Esophagus muscularis mucosa (tissue), 4 donors: ENCODE data around the gene CD274. TPM values are rescaled to one million over a fixed set of nuclear protein-coding genes. Genes with fewer than 3 reads are reported as not detected.

Experiments
- DNase-seq: peaks from one replicate; pipeline ENCODE4 v3.0.0-alpha.2; 2017; ENCODE audit errors: extremely low spot score
- H3K27ac ChIP-seq, 4 donors: fragments of 200-600 bp; sonication (generic); replicated peaks in 1 of 4; 1 replicate in 3 of 4; 2 replicates in 1 of 4; pipeline ENCODE4 v1.5.1; 2016 to 2019; ENCODE audit warnings: mild to moderate bottlenecking in 1 of 4
- H3K27me3 ChIP-seq, 4 donors: fragments of 200-600 bp; sonication (generic); one replicate each; pipeline versions ENCODE4 v1.5.1 to v1.6.0; 2016 to 2019
- H3K36me3 ChIP-seq, 4 donors: fragments of 200-600 bp; sonication (generic); one replicate each; pipeline ENCODE4 v1.5.1; 2016 to 2019
- H3K4me1 ChIP-seq, 4 donors: fragments of 200-600 bp; sonication (generic); one replicate each; pipeline ENCODE4 v1.5.1; 2016 to 2019
- H3K4me3 ChIP-seq, 4 donors: fragments of 200-600 bp; sonication (generic); 1 replicate in 2 of 4; 2 replicates in 2 of 4; pipeline ENCODE4 v1.5.1; 2016 to 2019; ENCODE audit warnings: mild to moderate bottlenecking in 4 of 4, moderate library complexity in 1 of 4
- H3K9me3 ChIP-seq, 4 donors: fragments of 200-600 bp; sonication (generic); 1 replicate in 3 of 4; 2 replicates in 1 of 4; pipeline ENCODE4 v1.5.1; 2016 to 2019
- EP300 ChIP-seq: sonication (generic); formaldehyde crosslinking; IDR thresholded peaks from one replicate; pipeline ENCODE4 v1.6.1; 2017; ENCODE audit warnings: antibody characterized with exemption
- POLR2A ChIP-seq: fragments of 450-650 bp; IDR thresholded peaks from one replicate; pipeline ENCODE4 v1.6.1; 2017; ENCODE audit warnings: antibody characterized with exemption, moderate library complexity, mild to moderate bottlenecking, low read depth
- POLR2AphosphoS5 ChIP-seq, 2 donors: sonication (generic); formaldehyde crosslinking; IDR thresholded peaks; one replicate each; pipeline ENCODE4 v1.6.1; 2017; ENCODE audit warnings: antibody characterized with exemption in 2 of 2
- WGBS: methylation state at CpG from one replicate; pipeline ENCODE4 v1.1.5; 2018; 5-methylcytosine and 5-hydroxymethylcytosine counted together
- intact Hi-C: fragments of 100-400 bp; cut with DNase I; formaldehyde crosslinking; loops from one replicate; pipeline ENCODE4 v1.15.1; 2023
- total RNA-seq, 4 donors: library from RNA; depleted of rRNA; stranded (reverse); fragments of >200 nt; gene quantifications; one replicate each; pipeline versions ENCODE4 v1.1.0 to v1.2.1, GENCODE V29; 2016
- TF ChIP-seq, protein P1 (sequence below), 3 experiments: fragments of 200-600 bp in 2 of 3; fragments of 450-650 bp in 1 of 3; sonication (generic) in 2 of 3; IDR thresholded peaks; one replicate each; pipeline ENCODE4 v1.5.1; 2017 to 2019; ENCODE audit warnings: antibody characterized with exemption in 3 of 3, mild to moderate bottlenecking in 2 of 3, moderate library complexity in 1 of 3

The CD274 gene
- total RNA-seq, 4 donors from 2014 or later = 0.65 to 4.5 (median 2.6) TPM

DNA sequence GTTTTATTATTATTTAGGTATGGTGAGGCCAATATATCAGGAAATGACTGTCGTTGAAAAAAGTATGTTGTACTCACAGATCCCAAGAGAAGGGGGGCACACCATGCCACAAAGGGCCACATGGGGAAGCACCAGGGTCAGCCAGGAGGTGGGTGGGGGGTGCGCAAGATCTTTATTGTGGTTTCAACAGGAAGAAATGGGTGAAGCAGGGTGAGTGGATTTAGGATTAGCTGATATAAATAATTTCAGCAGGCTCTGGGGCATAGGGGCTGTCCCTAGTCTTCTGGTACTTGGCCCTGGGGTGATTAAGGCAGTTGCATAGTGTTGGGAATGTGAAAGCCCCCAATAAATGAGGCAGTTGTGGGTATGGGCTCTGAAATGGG lies 68.6 kb downstream of the CD274 start:
- no peak for DNase-seq
- WGBS = 74% methylated on average over 2 of the region's 2 CpGs

More for the DNA sequence above, 68.6 kb downstream of the CD274 start:
- Histone ChIP-seq H3K9me3 (no peaks in the 10 kb centered on the region), H3K4me3 (no peak overlapping the region), H3K27ac (peak overlapping the region in 1 of 4 donors; percentile 38), H3K36me3 (peaks cover 0 to 12% (median 0%) of the 10 kb centered on the region in 4 donors), H3K27me3 (no peaks in the 10 kb centered on the region), H3K4me1 (peaks cover 14 to 22% (median 18%) of the 10 kb centered on the region in 4 donors)
- intact Hi-C loops = no loop called here
- TF ChIP-seq, protein P1, sequence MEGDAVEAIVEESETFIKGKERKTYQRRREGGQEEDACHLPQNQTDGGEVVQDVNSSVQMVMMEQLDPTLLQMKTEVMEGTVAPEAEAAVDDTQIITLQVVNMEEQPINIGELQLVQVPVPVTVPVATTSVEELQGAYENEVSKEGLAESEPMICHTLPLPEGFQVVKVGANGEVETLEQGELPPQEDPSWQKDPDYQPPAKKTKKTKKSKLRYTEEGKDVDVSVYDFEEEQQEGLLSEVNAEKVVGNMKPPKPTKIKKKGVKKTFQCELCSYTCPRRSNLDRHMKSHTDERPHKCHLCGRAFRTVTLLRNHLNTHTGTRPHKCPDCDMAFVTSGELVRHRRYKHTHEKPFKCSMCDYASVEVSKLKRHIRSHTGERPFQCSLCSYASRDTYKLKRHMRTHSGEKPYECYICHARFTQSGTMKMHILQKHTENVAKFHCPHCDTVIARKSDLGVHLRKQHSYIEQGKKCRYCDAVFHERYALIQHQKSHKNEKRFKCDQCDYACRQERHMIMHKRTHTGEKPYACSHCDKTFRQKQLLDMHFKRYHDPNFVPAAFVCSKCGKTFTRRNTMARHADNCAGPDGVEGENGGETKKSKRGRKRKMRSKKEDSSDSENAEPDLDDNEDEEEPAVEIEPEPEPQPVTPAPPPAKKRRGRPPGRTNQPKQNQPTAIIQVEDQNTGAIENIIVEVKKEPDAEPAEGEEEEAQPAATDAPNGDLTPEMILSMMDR (IDR thresholded peaks at IDR 0.05) = no peak
- no peak for TF ChIP-seq POLR2AphosphoS5 (IDR thresholded peaks at IDR 0.05)
- TF ChIP-seq POLR2A = no peak
- TF ChIP-seq EP300 = no peak

Other genes starting within 250 kb of the CD274 start
- gene INSL4, start 219.1 kb upstream of the CD274 start, total RNA-seq = not detected
- not detected for gene RLN2, start 145.8 kb upstream of the CD274 start, total RNA-seq
- gene RLN1, start 110.7 kb upstream of the CD274 start, total RNA-seq = not detected
- gene PLGRKT, start 12.6 kb upstream of the CD274 start, total RNA-seq = 10 to 100 TPM; 11.1 to 18.3 (median 11.7) TPM
- gene PDCD1LG2, start 60.0 kb downstream of the CD274 start, total RNA-seq = 1 to 10 TPM; 2.5 to 4.2 (median 2.9) TPM
- 10 to 100 TPM; 51.6 to 64.9 (median 57.4) TPM for gene RIC1, start 178.6 kb downstream of the CD274 start, total RNA-seq